Measurements from ENCODE around the gene DRD4.
A peak's percentile ranks its signal among the peaks of the same experiment; 100 is the strongest.

Gene DRD4

GRCh38 chr11:636511-637332, at the start of gene DRD4:
DRD4 (plus strand) TSS chr11:637269; CDS start chr11:637305, 36 bp downstream.
- peak; percentile 45 for DNase-seq

GRCh38 chr11:587546-587945, 49.5 kb upstream of the DRD4 start:
- no peak for DNase-seq

- DNase-seq = no peak
Observed at GRCh38 chr11:587978-588380, 49.1 kb upstream of the DRD4 start.

GRCh38 chr11:589798-590197, 47.3 kb upstream of the DRD4 start:
- no peak for DNase-seq

GRCh38 chr11:590997-591396, 46.1 kb upstream of the DRD4 start:
- DNase-seq = no peak

GRCh38 chr11:592501-592900, 44.6 kb upstream of the DRD4 start:
- no peak for DNase-seq

GRCh38 chr11:592918-593317, 44.2 kb upstream of the DRD4 start:
- no peak for DNase-seq

- no peak for DNase-seq
Observed at GRCh38 chr11:593347-593746, 43.7 kb upstream of the DRD4 start.

- no peak for DNase-seq
Observed at GRCh38 chr11:595400-595799, 41.7 kb upstream of the DRD4 start.

GRCh38 chr11:596374-596773, 40.7 kb upstream of the DRD4 start:
- no peak for DNase-seq

- DNase-seq = no peak
Observed at GRCh38 chr11:597166-597725, 39.8 kb upstream of the DRD4 start.

GRCh38 chr11:598005-598680, 38.9 kb upstream of the DRD4 start:
- DNase-seq = no peak

GRCh38 chr11:601573-602245, 35.4 kb upstream of the DRD4 start:
- DNase-seq = no peak

GRCh38 chr11:603154-603553, 33.9 kb upstream of the DRD4 start:
- no peak for DNase-seq

GRCh38 chr11:605286-606129, 31.6 kb upstream of the DRD4 start:
- DNase-seq = no peak

GRCh38 chr11:606245-606644, 30.8 kb upstream of the DRD4 start:
- DNase-seq = no peak

- DNase-seq = no peak
Observed at GRCh38 chr11:607020-607780, 29.9 kb upstream of the DRD4 start.

- DNase-seq = no peak
Observed at GRCh38 chr11:607971-608659, 29.0 kb upstream of the DRD4 start.

GRCh38 chr11:608791-609251, 28.2 kb upstream of the DRD4 start:
- DNase-seq = no peak

GRCh38 chr11:609341-609811, 27.7 kb upstream of the DRD4 start:
- DNase-seq = no peak

All from retina (tissue), 1 donor.